SIG-M5 treated with dmso at 0.1 percent for 504 hours (cell line): ENCODE measurements around the gene FSTL4.

Source experiments
- DNase-seq: peaks from one replicate; lab custom pipeline; 2025; ENCODE audit not compliant: unreplicated experiment; lab: John Stamatoyannopoulos, UW

Gene FSTL4

GRCh38 chr5:133252133-133252480 lies 360.2 kb downstream of the FSTL4 start:
- DNase-seq = no peak

- DNase-seq = no peak
These were observed 360.8 kb downstream of the FSTL4 start for GRCh38 chr5:133251296-133252132.

- DNase-seq = no peak
These were observed 361.8 kb downstream of the FSTL4 start for GRCh38 chr5:133250527-133250926.

GRCh38 chr5:133249593-133249992 lies 362.7 kb downstream of the FSTL4 start:
- DNase-seq = no peak

GRCh38 chr5:133247881-133248624 lies 364.3 kb downstream of the FSTL4 start:
- no peak for DNase-seq

- no peak for DNase-seq
These were observed 365.1 kb downstream of the FSTL4 start for GRCh38 chr5:133247151-133247709.

- DNase-seq = no peak
These were observed 365.8 kb downstream of the FSTL4 start for GRCh38 chr5:133246376-133247150.

- no peak for DNase-seq
These were observed 366.3 kb downstream of the FSTL4 start for GRCh38 chr5:133246053-133246370.

GRCh38 chr5:133245191-133246052 lies 366.9 kb downstream of the FSTL4 start:
- peak; percentile 63 for DNase-seq

- no peak for DNase-seq
These were observed 368.1 kb downstream of the FSTL4 start for GRCh38 chr5:133244242-133244641.

- DNase-seq = no peak
These were observed 369.1 kb downstream of the FSTL4 start for GRCh38 chr5:133243196-133243595.

GRCh38 chr5:133242221-133242835 lies 370.0 kb downstream of the FSTL4 start:
- DNase-seq = no peak

GRCh38 chr5:133241179-133242092 lies 370.9 kb downstream of the FSTL4 start:
- DNase-seq = peak; percentile 26

GRCh38 chr5:133240425-133241091 lies 371.8 kb downstream of the FSTL4 start:
- DNase-seq = peak; percentile 61

GRCh38 chr5:133238426-133239205 lies 373.7 kb downstream of the FSTL4 start:
- no peak for DNase-seq

- DNase-seq = no peak
These were observed 375.4 kb downstream of the FSTL4 start for GRCh38 chr5:133236976-133237375.

- DNase-seq = no peak
These were observed 375.8 kb downstream of the FSTL4 start for GRCh38 chr5:133236541-133236951.
